Stomach smooth muscle (tissue), 2 donors: Measurements from ENCODE around the gene MYO5C.

ENCODE experiments used
- H3K27ac ChIP-seq: one replicate; pipeline ENCODE4 v1.7.0; 2013; ENCODE audit warnings: mild to moderate bottlenecking, low read length, inconsistent platforms
- H3K27me3 ChIP-seq, 2 donors: one replicate each; pipeline ENCODE4 v1.7.0; 2013; ENCODE audit warnings: low read length in 2 of 2; ENCODE audit not compliant: insufficient read depth in 2 of 2, control insufficient read depth in 1 of 2
- H3K36me3 ChIP-seq, 2 donors: one replicate each; pipeline ENCODE4 v1.7.0; 2013; ENCODE audit warnings: low read length in 2 of 2; ENCODE audit not compliant: control insufficient read depth in 2 of 2, insufficient read depth in 2 of 2
- H3K4me1 ChIP-seq: one replicate; pipeline ENCODE4 v1.7.0; 2013; ENCODE audit warnings: low read length; ENCODE audit not compliant: control insufficient read depth, insufficient read depth
- H3K4me3 ChIP-seq, 2 donors: one replicate each; pipeline ENCODE4 v1.7.0; 2013; ENCODE audit warnings: low read length in 2 of 2
- H3K9ac ChIP-seq, 2 donors: one replicate each; pipeline ENCODE4 v1.7.0; 2013; ENCODE audit warnings: low read length in 2 of 2, mild to moderate bottlenecking in 1 of 2
- H3K9me3 ChIP-seq, 2 donors: one replicate each; pipeline ENCODE4 v1.7.0; 2013; ENCODE audit warnings: low read length in 2 of 2; ENCODE audit not compliant: control insufficient read depth in 2 of 2
- donor health status: healthy.
- donor health status: Pancreatic carcinoma.

MYO5C gene

DNA sequence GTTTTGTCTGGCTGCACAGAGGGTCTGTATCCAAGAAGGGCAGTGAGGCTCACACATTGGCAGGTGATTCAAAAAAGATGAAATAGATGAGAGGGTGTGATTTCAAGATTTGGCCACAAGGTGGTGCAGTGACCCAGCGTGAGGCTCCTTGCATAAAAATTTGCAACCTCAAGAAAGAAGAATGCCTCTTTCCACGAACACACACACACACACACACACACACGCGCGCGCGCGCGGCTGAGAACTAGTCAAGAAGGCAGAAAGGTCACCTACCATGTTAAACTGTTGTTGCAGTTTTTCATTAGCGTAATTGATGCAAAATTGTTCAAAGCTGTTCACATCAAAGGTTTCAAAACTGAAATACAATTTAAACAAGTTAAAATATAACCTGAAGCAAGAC lies 39.2 kb downstream of the MYO5C start:
- Histone ChIP-seq H3K36me3 (no peaks in the 10 kb centered on the region), H3K4me1 (peaks cover 3% of the 10 kb centered on the region), H3K27me3 (no peaks in the 10 kb centered on the region), H3K9ac (no peak overlapping the region), H3K9me3 (no peaks in the 10 kb centered on the region), H3K27ac (no peak overlapping the region), H3K4me3 (peak overlapping the region in 1 of 2 donors; percentile 50)

DNA sequence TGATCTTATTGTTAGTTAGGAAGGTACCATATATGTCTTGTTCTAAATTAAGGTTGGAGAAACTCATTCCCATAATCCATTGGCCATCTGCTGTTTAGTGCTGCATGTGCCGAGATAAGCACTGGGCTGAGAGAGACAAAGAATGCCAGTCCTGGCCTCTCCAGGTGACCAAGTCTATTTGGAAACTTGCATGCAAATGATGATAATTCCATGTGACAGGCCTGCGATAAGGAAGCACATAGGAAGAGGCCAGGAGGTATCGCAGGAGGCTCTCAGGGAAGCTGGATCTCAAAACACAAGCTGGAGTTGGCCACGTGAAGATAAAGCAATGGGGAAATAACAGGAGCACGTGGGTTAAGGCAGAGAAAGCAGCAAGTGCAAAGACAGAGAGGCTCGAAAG lies 39.7 kb downstream of the MYO5C start:
- Histone ChIP-seq H3K27me3 (no peaks in the 10 kb centered on the region), H3K4me1 (no peaks in the 10 kb centered on the region), H3K9ac (no peak overlapping the region), H3K9me3 (no peaks in the 10 kb centered on the region), H3K36me3 (no peaks in the 10 kb centered on the region), H3K4me3 (no peak overlapping the region), H3K27ac (no peak overlapping the region)

DNA sequence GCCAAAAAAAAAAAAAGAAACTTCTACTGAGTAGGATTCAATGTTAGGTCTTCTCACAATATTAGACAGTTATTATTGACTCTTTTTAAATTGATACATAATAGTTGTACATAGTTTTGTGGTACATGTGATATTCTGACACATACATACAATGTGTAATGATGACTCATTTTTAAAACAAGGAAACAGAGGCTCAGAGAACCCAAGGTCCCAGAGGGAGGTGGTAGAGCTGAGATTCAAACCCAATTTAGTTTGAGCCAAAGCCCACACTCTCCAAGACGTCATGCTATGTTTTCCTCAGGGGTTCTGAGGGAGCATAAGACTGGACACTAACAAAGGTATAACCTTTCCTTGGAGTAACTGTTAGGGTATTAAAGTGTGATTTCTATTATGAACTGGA lies 40.6 kb downstream of the MYO5C start:
- H3K4me1 ChIP-seq = no peaks in the 10 kb centered on the region
- H3K4me3 ChIP-seq = no peak overlapping the region
- H3K36me3 ChIP-seq = no peaks in the 10 kb centered on the region
- H3K27me3 ChIP-seq = no peaks in the 10 kb centered on the region
- no peak overlapping the region for H3K9ac ChIP-seq
- H3K27ac ChIP-seq = no peak overlapping the region
- no peaks in the 10 kb centered on the region for H3K9me3 ChIP-seq

DNA sequence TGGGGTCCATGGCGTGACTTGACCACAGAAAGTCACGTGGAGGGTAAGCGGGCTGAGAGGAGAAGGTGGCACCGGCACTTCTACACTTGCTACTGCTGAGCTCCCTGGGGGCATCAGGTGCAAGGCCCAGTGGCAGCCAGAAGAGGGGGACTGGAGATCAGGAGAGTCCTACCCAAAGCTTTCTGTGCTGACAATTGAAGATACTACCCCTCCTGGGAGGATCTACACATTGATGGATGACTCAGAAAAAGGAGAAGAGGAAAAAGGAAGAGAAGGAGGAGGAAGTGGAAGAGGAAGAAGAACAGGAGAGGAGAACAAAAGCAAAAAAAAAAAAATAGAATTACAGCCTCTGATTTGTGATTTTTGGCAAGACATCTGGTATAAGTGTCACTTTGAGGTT lies 41.2 kb downstream of the MYO5C start:
- Histone ChIP-seq H3K9ac (no peak overlapping the region), H3K27me3 (no peaks in the 10 kb centered on the region), H3K4me3 (no peak overlapping the region), H3K36me3 (no peaks in the 10 kb centered on the region), H3K4me1 (no peaks in the 10 kb centered on the region), H3K27ac (no peak overlapping the region), H3K9me3 (no peaks in the 10 kb centered on the region)

DNA sequence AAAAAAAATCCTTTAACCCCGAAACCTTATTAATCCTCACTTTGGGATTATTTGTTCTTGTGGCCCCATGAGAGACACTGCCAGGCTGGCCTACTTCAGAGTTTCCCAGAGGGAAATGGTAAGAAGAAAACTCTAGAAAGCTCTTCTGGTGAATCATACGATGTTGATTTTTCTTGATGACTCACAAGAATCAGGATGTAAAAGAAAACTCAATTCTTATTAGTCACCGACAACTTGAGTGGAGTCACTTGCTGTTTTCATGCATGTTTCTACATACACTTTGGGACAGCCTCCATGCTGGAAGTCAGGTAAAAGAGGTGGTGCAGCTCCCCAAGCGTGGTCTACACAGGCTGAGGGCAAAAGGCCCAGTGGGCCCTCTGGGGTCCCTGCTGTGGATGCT lies 42.8 kb downstream of the MYO5C start:
- H3K36me3 ChIP-seq = no peaks in the 10 kb centered on the region
- H3K4me1 ChIP-seq = no peaks in the 10 kb centered on the region
- H3K9ac ChIP-seq = no peak overlapping the region
- H3K27ac ChIP-seq = no peak overlapping the region
- H3K9me3 ChIP-seq = no peaks in the 10 kb centered on the region
- no peak overlapping the region for H3K4me3 ChIP-seq
- H3K27me3 ChIP-seq = no peaks in the 10 kb centered on the region

DNA sequence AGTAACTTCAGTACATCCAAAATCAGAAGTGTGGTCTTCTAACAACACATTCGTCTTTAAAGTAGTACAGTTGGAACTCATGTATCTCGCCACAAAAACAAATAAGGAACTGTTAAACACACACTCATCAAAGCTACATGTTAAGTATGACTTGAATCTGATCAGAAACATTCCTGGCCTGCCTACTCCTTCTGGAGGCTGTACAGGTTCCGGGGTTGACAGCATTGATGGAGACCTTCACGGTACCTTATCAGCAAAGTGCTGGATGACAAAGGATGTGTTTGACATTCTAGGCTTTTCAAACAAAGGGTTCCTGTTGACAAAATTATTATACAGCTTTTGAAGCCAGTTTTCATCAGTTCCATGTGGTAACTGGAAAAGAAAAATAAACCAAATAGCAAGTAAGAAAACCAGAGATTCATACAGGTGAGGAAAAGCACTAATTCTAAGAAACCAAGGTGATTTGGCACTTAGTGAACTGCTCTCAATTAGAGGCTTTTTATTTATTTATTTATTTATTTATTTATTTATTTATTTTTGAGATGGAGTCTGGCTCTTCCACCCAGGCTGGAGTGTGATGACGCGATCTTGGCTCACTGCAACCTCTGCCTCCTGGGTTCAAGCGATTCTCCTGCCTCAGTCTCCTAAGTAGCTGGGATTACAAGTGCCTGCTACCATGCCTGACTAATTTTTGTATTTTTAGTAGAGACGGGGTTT lies 44.3 kb downstream of the MYO5C start:
- H3K36me3 ChIP-seq = no peaks in the 10 kb centered on the region
- no peaks in the 10 kb centered on the region for H3K27me3 ChIP-seq
- no peak overlapping the region for H3K27ac ChIP-seq
- H3K4me3 ChIP-seq = no peak overlapping the region
- no peaks in the 10 kb centered on the region for H3K4me1 ChIP-seq
- no peak overlapping the region for H3K9ac ChIP-seq
- H3K9me3 ChIP-seq = no peaks in the 10 kb centered on the region

DNA sequence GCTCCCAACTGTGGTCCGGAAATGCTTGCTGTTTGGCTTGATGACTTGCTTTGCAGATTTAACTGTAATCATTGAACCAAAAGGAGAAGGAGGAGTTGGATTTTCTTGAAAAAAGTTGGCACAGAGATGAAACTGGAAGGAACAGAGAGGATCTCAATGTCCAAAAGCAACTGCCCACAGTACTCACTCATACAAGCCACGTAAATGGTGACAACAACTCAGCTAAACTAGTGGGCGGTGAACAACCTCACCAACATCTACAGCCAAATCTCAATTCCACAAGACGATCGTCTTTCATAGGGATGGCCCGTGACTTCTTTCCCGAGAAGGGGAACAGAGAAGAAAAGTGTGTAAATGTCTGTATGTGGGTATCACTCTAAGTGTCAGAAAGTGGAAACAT lies 48.1 kb downstream of the MYO5C start:
- H3K36me3 ChIP-seq = no peaks in the 10 kb centered on the region
- no peak overlapping the region for H3K9ac ChIP-seq
- H3K4me1 ChIP-seq = no peaks in the 10 kb centered on the region
- peaks cover 0 to 2% of the 10 kb centered on the region in 2 donors for H3K27me3 ChIP-seq
- no peak overlapping the region for H3K27ac ChIP-seq
- H3K4me3 ChIP-seq = no peak overlapping the region
- H3K9me3 ChIP-seq = no peaks in the 10 kb centered on the region

DNA sequence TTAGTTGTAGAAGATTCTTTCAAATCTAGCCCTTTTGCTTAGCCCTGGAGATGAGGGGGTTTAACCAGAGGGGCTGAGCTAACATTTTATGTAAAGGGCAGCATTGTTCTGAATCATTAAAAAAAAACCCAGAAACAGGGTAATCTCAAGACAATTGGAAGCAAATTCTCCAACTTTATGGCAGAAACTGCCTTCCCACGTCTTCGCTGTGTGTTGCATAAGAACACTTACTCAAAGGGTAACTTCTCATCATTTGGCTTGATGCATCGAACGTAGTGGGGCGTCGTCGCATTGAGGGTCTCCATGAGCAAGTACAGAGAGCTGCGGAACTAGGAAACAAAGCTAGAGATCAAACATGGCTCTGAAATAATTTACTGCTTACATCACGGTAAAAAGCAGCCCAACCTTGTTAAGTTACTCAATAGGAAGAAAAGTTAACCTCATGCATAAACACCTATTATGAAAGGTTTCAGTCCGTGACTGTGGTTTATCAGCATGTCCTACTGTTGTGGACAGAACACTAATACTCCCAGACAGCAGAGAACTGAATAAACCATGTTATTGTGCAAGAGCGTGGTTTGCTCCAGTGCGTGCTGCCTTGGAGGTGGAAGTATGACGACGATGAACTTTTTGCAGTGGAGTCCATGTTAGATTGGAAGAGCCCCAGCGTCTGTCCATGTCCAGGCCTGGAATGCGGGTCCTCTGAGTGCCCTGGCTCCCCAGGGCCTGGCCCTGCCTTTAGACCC lies 48.7 kb downstream of the MYO5C start:
- Histone ChIP-seq H3K4me1 (no peaks in the 10 kb centered on the region), H3K9ac (no peak overlapping the region), H3K27ac (no peak overlapping the region), H3K4me3 (no peak overlapping the region), H3K9me3 (no peaks in the 10 kb centered on the region), H3K27me3 (peaks cover 0 to 2% of the 10 kb centered on the region in 2 donors), H3K36me3 (no peaks in the 10 kb centered on the region)

DNA sequence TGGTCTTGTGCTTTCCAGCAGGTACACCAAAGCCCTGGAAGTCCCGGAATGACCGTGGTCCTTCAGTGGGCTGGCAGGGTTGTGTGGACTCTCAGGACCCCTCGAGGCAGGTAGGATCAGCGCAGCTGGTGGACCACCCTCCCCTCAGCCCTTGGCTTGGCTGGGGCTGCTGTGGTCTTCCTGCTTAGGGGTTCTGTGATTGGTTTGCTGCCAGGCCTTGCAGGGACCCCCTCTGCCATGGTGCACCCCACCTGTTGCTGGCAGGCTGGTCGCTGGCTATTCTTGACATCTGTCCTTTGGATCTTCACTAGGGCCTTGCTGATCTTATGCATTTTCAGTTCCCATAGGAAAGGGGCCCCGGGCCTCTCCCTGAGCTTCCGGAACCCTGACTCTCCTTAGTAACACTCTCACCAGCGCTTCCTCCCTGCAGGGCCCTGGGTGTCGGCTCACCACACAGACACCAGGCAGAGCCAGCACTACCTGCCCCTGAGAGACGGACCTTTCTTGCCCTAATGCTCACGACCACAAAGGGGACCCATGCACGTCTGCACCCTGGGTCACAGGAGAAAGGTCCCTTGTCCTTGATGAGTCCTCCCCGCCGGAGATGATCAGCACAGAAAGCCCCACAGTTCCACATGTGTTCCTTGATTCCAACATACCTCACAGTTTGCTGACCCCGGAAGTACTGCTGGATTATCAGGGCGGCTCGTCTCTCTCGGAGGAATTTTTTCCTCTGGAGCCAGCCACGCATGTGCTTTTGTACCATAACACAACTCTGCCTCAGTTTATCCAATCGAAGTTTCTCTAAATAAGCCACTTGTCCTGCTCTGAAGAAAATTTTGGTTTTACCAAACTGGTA lies 51.7 kb downstream of the MYO5C start:
- Histone ChIP-seq H3K4me3 (no peak overlapping the region), H3K9me3 (no peaks in the 10 kb centered on the region), H3K36me3 (no peaks in the 10 kb centered on the region), H3K4me1 (no peaks in the 10 kb centered on the region), H3K9ac (no peak overlapping the region), H3K27ac (no peak overlapping the region), H3K27me3 (peaks cover 0 to 2% of the 10 kb centered on the region in 2 donors)

DNA sequence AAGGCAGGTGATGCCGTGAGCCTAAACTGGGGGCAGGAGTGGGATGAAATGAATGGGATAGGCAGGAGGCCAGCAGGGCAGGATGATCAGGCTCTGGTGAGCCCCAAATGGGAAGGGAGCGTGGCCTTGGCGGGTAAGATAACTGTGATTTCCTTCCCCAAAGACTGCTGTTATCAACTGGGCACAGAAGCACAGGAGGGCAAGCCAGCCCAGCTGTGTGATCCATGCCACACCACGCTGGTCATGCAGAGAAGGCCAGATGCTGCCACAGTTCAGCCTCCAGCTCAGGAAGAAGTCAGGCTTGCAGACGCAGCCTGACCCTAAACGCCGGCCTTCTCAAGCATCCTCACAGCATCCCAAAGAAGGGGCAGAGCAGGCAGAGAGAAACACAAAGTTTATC lies 52.3 kb downstream of the MYO5C start:
- Histone ChIP-seq H3K27ac (no peak overlapping the region), H3K4me3 (no peak overlapping the region), H3K27me3 (peaks cover 0 to 2% of the 10 kb centered on the region in 2 donors), H3K36me3 (no peaks in the 10 kb centered on the region), H3K4me1 (no peaks in the 10 kb centered on the region), H3K9ac (no peak overlapping the region), H3K9me3 (no peaks in the 10 kb centered on the region)
